Measurements from ENCODE around the gene CYP3A7. TPM values are rescaled to one million over a fixed set of nuclear protein-coding genes. Genes with fewer than 3 reads are reported as not detected.

Gene CYP3A7
- polyA plus RNA-seq, 1 donor (not counting 4 experiments of a cell fraction or from before 2014, with no cell fraction given), result not detected

GRCh38 chr7:99782012-99782953 is 47.3 kb upstream of the CYP3A7 start:
- Histone ChIP-seq H3K9ac (ENCODE audit: control insufficient read depth, extremely low read depth, insufficient read depth, low read length) (no peak overlapping the region), H3K4me3 (ENCODE audit: control insufficient read depth in 2 of 3, extremely low read depth in 1 of 3, insufficient read depth in 2 of 3, low read depth in 1 of 3, low read length in 3 of 3) (no peak overlapping the region), H3K9me3 (ENCODE audit: control insufficient read depth, low read depth, low read length) (no peaks in the 10 kb centered on the region), H2AFZ (ENCODE audit: control insufficient read depth, low read length) (no peak overlapping the region), H3K4me2 (ENCODE audit: control insufficient read depth, extremely low read depth, insufficient read depth, low read depth, low read length) (no peak overlapping the region), H3K79me2 (ENCODE audit: control insufficient read depth, insufficient read depth, low read length) (no peaks in the 10 kb centered on the region), H3K4me1 (ENCODE audit: control insufficient read depth, extremely low read depth, insufficient read depth, low read length) (peaks cover 15% of the 10 kb centered on the region), H3K27ac (ENCODE audit: control insufficient read depth, insufficient read depth, low read length) (no peak overlapping the region), H4K20me1 (ENCODE audit: control insufficient read depth, extremely low read depth, insufficient read depth, low read length) (no peaks in the 10 kb centered on the region), H3K9me1 (ENCODE audit: control insufficient read depth, extremely low read depth, insufficient read depth, low read length) (no peaks in the 10 kb centered on the region), H3K27me3 (ENCODE audit: control insufficient read depth, extremely low read depth, insufficient read depth, low read length) (no peaks in the 10 kb centered on the region), H3K36me3 (ENCODE audit: control insufficient read depth in 2 of 2, extremely low read depth in 1 of 2, insufficient read depth in 2 of 2, low read length in 2 of 2) (no peaks in the 10 kb centered on the region)
- TF ChIP-seq, protein P1, sequence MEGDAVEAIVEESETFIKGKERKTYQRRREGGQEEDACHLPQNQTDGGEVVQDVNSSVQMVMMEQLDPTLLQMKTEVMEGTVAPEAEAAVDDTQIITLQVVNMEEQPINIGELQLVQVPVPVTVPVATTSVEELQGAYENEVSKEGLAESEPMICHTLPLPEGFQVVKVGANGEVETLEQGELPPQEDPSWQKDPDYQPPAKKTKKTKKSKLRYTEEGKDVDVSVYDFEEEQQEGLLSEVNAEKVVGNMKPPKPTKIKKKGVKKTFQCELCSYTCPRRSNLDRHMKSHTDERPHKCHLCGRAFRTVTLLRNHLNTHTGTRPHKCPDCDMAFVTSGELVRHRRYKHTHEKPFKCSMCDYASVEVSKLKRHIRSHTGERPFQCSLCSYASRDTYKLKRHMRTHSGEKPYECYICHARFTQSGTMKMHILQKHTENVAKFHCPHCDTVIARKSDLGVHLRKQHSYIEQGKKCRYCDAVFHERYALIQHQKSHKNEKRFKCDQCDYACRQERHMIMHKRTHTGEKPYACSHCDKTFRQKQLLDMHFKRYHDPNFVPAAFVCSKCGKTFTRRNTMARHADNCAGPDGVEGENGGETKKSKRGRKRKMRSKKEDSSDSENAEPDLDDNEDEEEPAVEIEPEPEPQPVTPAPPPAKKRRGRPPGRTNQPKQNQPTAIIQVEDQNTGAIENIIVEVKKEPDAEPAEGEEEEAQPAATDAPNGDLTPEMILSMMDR (optimal IDR thresholded peaks at IDR 0.05 in 1 of 3, IDR thresholded peaks at IDR 0.05 in 1 of 3, conservative IDR thresholded peaks at IDR 0.05 in 1 of 3; ENCODE audit: extremely low read depth in 1 of 3, insufficient read depth in 2 of 3, low read length in 3 of 3), result no peak
- TF ChIP-seq EZH2 (IDR thresholded peaks at IDR 0.05; ENCODE audit: low read length), result no peak
- FAIRE-seq (no peak), DNase-seq (ENCODE audit: low read depth, low spot score) (no peak)
- dilution Hi-C loops (cut with MboI; ENCODE audit: extremely low pct_ligation_motif_present, low sequenced_read_pairs), result no loop called here

- Histone ChIP-seq H3K4me1 (ENCODE audit: control insufficient read depth, extremely low read depth, insufficient read depth, low read length) (no peaks in the 10 kb centered on the region), H3K79me2 (ENCODE audit: control insufficient read depth, insufficient read depth, low read length) (no peaks in the 10 kb centered on the region), H3K27ac (ENCODE audit: control insufficient read depth, insufficient read depth, low read length) (no peak overlapping the region), H2AFZ (ENCODE audit: control insufficient read depth, low read length) (no peak overlapping the region), H4K20me1 (ENCODE audit: control insufficient read depth, extremely low read depth, insufficient read depth, low read length) (no peaks in the 10 kb centered on the region), H3K9me3 (ENCODE audit: control insufficient read depth, low read depth, low read length) (no peaks in the 10 kb centered on the region), H3K27me3 (ENCODE audit: control insufficient read depth, extremely low read depth, insufficient read depth, low read length) (no peaks in the 10 kb centered on the region), H3K4me3 (ENCODE audit: control insufficient read depth in 2 of 3, extremely low read depth in 1 of 3, insufficient read depth in 2 of 3, low read depth in 1 of 3, low read length in 3 of 3) (no peak overlapping the region), H3K36me3 (ENCODE audit: control insufficient read depth in 2 of 2, extremely low read depth in 1 of 2, insufficient read depth in 2 of 2, low read length in 2 of 2) (no peaks in the 10 kb centered on the region), H3K9ac (ENCODE audit: control insufficient read depth, extremely low read depth, insufficient read depth, low read length) (no peak overlapping the region), H3K9me1 (ENCODE audit: control insufficient read depth, extremely low read depth, insufficient read depth, low read length) (no peaks in the 10 kb centered on the region), H3K4me2 (ENCODE audit: control insufficient read depth, extremely low read depth, insufficient read depth, low read depth, low read length) (no peak overlapping the region)
- dilution Hi-C loops (cut with MboI; ENCODE audit: extremely low pct_ligation_motif_present, low sequenced_read_pairs), result no loop called here
- no peak for FAIRE-seq
- no peak for DNase-seq (ENCODE audit: low read depth, low spot score)
- TF ChIP-seq, protein P1 (optimal IDR thresholded peaks at IDR 0.05 in 1 of 3, IDR thresholded peaks at IDR 0.05 in 1 of 3, conservative IDR thresholded peaks at IDR 0.05 in 1 of 3; ENCODE audit: extremely low read depth in 1 of 3, insufficient read depth in 2 of 3, low read length in 3 of 3), result no peak
- no peak for TF ChIP-seq EZH2 (IDR thresholded peaks at IDR 0.05; ENCODE audit: low read length)
Measured at GRCh38 chr7:99780588-99780987, 45.6 kb upstream of the CYP3A7 start.

All from keratinocyte (primary cell).